Thymus (tissue), 14 donors: ENCODE results near the gene SAPCD2. TPM values are rescaled to one million over a fixed set of nuclear protein-coding genes. Genes with fewer than 3 reads are reported as not detected.
"Not testable (repeated sequence)": the region's sequence is repeated elsewhere in the genome, so short reads cannot be mapped to it uniquely, and the experiment has no call there.

ENCODE experiments used
- DNase-seq, 9 donors: peaks; one replicate each; pipeline ENCODE4 v3.0.0-alpha.2; 2013; ENCODE audit warnings: low spot score in 9 of 9, low read depth in 6 of 9, missing footprints in 1 of 9
- H3K27ac ChIP-seq, 2 donors: one replicate each; pipeline ENCODE4 v1.5.1; 2013; ENCODE audit warnings: control low read depth in 1 of 2, low read depth in 1 of 2, low read length in 1 of 2, mild to moderate bottlenecking in 1 of 2, moderate library complexity in 1 of 2
- H3K27me3 ChIP-seq, 2 donors: one replicate each; pipeline ENCODE4 v1.5.1; 2013; ENCODE audit warnings: low read length in 1 of 2; ENCODE audit not compliant: control insufficient read depth in 2 of 2, insufficient read depth in 1 of 2
- H3K36me3 ChIP-seq, 2 donors: one replicate each; pipeline ENCODE4 v1.5.1; 2013; ENCODE audit warnings: low read length in 1 of 2, mild to moderate bottlenecking in 1 of 2, moderate library complexity in 1 of 2; ENCODE audit not compliant: control insufficient read depth in 2 of 2, insufficient read depth in 2 of 2
- H3K4me1 ChIP-seq, 2 donors: one replicate each; pipeline ENCODE4 v1.5.1; 2013; ENCODE audit warnings: low read length in 2 of 2; ENCODE audit not compliant: control insufficient read depth in 2 of 2, insufficient read depth in 2 of 2
- H3K4me3 ChIP-seq, 2 donors: one replicate each; pipeline ENCODE4 v1.5.1; 2013; ENCODE audit warnings: low read length in 2 of 2, control low read depth in 1 of 2, mild to moderate bottlenecking in 1 of 2
- H3K9me3 ChIP-seq, 2 donors: one replicate each; pipeline ENCODE4 v1.5.1; 2013; ENCODE audit warnings: low read length in 1 of 2, mild to moderate bottlenecking in 1 of 2; ENCODE audit not compliant: control insufficient read depth in 2 of 2, insufficient read depth in 1 of 2
- WGBS: extraction: QIAGEN DNeasy Blood & Tissue Kit; methylation state at CpG from one replicate; pipeline ENCODE4 v1.1.7; 2013; 5-methylcytosine and 5-hydroxymethylcytosine counted together
- long read RNA-seq, 10 donors: transcript quantifications; one replicate each; lab custom pipeline, GENCODE V29; 2026
- polyA plus RNA-seq: library from polyadenylated mRNA; stranded (reverse); fragments of 200-250 nt; gene quantifications from one replicate; pipeline ENCODE4 v1.2.3, GENCODE V29; 2013
- total RNA-seq: library from RNA; stranded (reverse); fragments of 120-200 nt; gene quantifications from one replicate; pipeline ENCODE4 v1.2.4, GENCODE V29; 2013
- donor health status: healthy.

The SAPCD2 gene, protein sequence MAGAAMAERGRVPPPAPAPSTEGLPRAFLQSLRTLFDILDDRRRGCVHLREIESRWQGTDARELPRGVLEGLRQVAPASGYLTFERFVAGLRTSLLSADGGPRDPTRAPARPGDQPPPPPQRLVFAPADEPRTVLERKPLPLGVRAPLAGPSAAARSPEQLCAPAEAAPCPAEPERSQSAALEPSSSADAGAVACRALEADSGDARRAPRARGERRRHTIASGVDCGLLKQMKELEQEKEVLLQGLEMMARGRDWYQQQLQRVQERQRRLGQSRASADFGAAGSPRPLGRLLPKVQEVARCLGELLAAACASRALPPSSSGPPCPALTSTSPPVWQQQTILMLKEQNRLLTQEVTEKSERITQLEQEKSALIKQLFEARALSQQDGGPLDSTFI
- total RNA-seq (6.3 TPM), polyA plus RNA-seq (0.87 TPM)
- long read RNA-seq, donor 1 = 0 reads
- long read RNA-seq, donor 2 = 0 reads
- long read RNA-seq, donor 3, partial matches to known transcripts = 0 of 2 reads
- long read RNA-seq, donor 3, other reads (novel, unspliced or antisense) = 0 of 2 reads
- long read RNA-seq, donor 4, partial matches to known transcripts = 0 of 1 reads
- long read RNA-seq, donor 4, other reads (novel, unspliced or antisense) = 0 of 1 reads
- long read RNA-seq, donor 5, partial matches to known transcripts = 0 of 1 reads
- long read RNA-seq, donor 5, other reads (novel, unspliced or antisense) = 0 of 1 reads
- long read RNA-seq, donor 6, partial matches to known transcripts = 5 of 5 reads
- long read RNA-seq, donor 6, other reads (novel, unspliced or antisense) = 0 of 5 reads
- long read RNA-seq, donor 7, partial matches to known transcripts = 0 of 1 reads
- long read RNA-seq, donor 7, other reads (novel, unspliced or antisense) = 0 of 1 reads
- long read RNA-seq, donor 8 = 0 reads
- long read RNA-seq, donor 9 = 0 reads
- long read RNA-seq, donor 10 = 0 reads

DNA sequence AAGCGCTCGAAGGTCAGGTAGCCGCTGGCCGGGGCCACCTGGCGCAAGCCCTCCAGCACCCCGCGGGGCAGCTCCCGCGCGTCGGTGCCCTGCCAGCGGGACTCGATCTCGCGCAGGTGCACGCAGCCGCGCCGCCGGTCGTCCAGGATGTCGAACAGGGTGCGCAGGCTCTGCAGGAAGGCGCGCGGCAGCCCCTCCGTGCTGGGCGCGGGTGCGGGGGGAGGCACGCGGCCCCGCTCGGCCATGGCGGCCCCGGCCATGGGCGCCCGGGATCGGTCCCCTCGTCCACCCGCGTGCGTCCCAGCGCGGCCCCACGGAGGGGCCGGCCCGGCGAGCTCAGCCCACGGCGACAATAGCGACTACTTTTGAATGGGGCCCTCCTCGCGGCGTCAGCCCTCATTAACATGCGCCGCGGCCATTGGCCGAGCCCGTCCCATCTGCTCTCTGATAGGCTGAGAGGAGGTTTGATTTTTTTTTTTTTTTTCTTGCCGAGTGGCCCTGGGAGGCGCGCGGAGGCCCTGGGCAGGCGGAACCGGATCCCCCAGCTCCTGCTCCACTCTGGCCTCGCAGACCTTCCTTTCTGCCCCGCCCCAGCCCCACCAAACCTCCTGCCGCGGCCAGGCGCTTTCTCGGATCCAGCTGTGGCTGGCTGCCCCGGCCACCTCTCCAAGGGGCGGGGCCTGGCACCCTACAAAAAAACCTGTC lies at the start of gene SAPCD2:
SAPCD2 (minus strand) TSS at position 357 of the 705 bp plus-strand sequence; CDS start at position 260, 97 bp downstream.
- H3K27me3 ChIP-seq = peaks cover 10 to 40% of the 10 kb centered on the region in 2 donors
- no peaks in the 10 kb centered on the region for H3K9me3 ChIP-seq
- no peak within 1 kb of the TSS for H3K27ac ChIP-seq
- DNase-seq = peak; percentile 55 to 91 (median 77)
- peaks cover 0 to 3% of the 10 kb centered on the region in 2 donors for H3K36me3 ChIP-seq
- peaks cover 24 to 31% of the 10 kb centered on the region in 2 donors for H3K4me1 ChIP-seq
- peak within 1 kb of the TSS; percentile 45 to 57 for H3K4me3 ChIP-seq
- under 1% methylated on average over 74 of the region's 74 CpGs for WGBS

DNA sequence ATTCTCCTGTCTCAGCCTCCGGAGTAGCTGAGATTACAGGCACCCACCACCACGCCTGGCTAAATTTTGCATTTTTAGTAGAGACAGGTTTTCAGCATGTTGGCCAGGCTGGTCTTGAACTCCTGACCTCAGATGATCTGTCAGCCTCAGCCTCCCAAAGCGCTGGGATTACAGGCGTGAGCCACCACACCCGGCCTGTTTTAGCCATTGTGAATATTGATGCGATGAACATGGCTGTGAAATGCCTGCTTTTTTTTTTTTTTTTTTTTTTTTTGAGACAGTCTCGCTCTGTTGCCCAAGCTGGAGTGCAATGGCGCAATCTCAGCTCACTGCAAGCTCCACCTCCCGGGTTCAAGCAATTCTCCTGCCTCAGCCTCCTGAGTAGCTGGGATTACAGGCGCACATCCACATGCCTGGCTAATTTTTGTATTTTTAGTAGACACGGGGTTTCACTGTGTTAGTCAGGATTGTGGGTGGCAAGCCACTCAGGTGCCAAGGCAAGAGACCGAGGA lies 47.8 kb upstream of the SAPCD2 start:
- H3K27ac ChIP-seq, DNase-seq, H3K36me3 ChIP-seq, H3K4me3 ChIP-seq, H3K9me3 ChIP-seq: not testable (repeated sequence)
- Histone ChIP-seq H3K27me3 (peaks cover 2 to 23% of the 10 kb centered on the region in 2 donors), H3K4me1 (peaks cover 8 to 24% of the 10 kb centered on the region in 2 donors)
- WGBS = 88% methylated on average over 12 of the region's 12 CpGs

DNA sequence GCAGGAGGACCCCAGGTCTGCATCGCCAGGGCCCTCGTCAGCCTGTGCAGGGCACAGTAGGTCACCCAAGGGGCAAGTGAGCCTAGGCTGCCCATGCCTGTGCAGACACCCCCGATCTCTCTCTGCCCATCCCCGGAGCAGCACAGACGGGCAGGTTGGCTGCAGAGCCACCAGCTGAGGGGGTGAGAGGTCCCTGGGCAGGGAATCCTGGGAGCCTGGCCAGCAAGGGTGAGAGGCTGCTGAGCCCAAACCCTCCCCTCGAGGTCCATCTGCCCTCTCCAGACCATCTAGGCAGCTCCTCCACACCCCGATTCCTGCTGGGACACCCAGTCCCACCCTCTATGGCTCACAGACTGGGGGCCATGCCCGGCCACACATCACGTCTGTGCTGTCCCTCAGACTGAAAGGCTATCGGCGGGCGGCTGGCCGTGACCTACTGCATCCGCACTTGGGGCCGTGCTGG lies 46.9 kb upstream of the SAPCD2 start:
- Histone ChIP-seq H3K9me3 (no peaks in the 10 kb centered on the region), H3K4me1 (peaks cover 6 to 19% of the 10 kb centered on the region in 2 donors), H3K27ac (no peak overlapping the region), H3K36me3 (peaks cover 4 to 8% of the 10 kb centered on the region in 2 donors), H3K27me3 (peaks cover 2 to 32% of the 10 kb centered on the region in 2 donors), H3K4me3 (no peak overlapping the region)
- no peak for DNase-seq
- 94% methylated on average over 15 of the region's 15 CpGs for WGBS

DNA sequence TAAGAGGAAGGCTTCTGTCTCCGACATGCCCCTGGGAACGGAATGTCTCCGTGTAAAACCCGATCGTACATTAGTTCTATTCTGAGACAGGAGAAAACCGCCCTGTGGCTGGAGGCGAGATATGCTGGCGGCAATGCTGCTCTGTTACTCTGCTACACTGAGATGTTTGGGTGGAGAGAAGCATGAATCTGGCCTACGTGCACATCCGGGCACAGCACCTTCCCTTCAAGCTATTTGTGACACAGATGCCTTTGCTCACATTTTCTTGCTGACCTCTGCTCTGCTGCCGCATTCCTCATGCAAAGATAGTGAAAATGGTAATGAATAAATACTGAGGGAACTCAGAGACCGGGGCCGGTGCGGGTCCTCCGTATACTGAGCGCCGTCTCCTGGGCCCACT lies 46.4 kb upstream of the SAPCD2 start:
- Histone ChIP-seq H3K27ac (no peak overlapping the region), H3K36me3 (peaks cover 7 to 14% of the 10 kb centered on the region in 2 donors), H3K27me3 (peaks cover 2 to 33% of the 10 kb centered on the region in 2 donors), H3K4me1 (peaks cover 3 to 13% of the 10 kb centered on the region in 2 donors), H3K4me3 (no peak overlapping the region), H3K9me3 (no peaks in the 10 kb centered on the region)
- no peak for DNase-seq
- WGBS = 95% methylated on average over 17 of the region's 17 CpGs

DNA sequence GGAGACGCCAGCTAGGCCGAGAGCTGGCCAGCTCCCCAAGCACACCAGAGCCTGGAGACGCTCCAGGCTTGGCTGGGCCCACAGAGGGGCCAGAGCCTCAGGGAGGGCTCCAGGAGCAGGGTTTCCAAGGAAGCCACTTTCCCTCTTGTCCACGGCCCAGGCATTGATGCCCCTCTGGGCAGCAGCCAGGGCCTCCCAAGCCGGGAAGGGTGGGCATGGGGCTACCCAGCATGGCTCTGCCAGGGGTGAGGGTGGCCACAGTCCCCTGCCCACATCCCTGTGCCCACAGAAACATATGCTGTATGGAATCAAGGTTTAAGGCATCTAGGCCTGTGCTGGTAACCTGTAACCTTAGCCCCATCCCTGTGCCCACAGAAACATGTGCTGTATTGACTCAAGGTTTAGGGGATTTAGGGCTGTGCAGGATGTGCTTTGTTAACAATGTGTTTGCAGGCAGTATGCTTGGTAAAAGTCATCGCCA lies 45.7 kb upstream of the SAPCD2 start:
- Histone ChIP-seq H3K27ac (no peak overlapping the region), H3K9me3 (no peaks in the 10 kb centered on the region), H3K4me3 (no peak overlapping the region), H3K36me3 (peaks cover 7 to 19% of the 10 kb centered on the region in 2 donors), H3K4me1 (peaks cover 3 to 11% of the 10 kb centered on the region in 2 donors), H3K27me3 (peaks cover 2 to 33% of the 10 kb centered on the region in 2 donors)
- 80% methylated on average over 6 of the region's 6 CpGs for WGBS
- no peak for DNase-seq

DNA sequence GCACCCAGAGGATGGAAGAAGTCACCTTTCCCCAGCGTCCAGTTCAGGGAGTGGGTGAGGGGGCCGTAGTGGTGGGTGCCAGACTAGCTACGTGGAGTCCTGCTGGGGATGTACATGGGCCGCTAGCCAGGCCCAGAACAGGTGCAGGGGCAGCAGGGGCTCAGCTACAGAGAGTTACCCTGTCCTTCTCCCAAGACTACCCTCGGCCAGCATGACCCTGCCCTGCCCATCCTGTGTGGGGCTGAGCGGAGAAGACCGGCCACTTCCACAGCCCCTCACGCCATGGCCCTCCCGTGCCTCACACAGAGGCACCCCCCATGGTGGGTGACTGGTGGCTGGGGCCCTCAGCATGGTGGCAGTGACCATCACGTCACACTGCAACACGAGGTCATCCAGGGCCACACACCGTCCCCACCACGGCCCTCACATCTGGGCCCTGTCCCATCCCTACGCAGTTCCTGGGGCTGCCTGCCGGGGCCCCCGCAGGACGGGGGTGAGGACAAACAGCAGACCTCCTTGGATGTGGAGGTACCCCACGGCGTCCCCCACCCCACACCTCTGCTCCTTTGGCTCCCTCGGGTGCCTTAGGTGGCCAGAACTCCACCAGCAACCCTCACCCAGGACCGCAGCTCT lies 45.2 kb upstream of the SAPCD2 start:
- no peak overlapping the region for H3K4me3 ChIP-seq
- no peak overlapping the region for H3K27ac ChIP-seq
- H3K36me3 ChIP-seq = peaks cover 7 to 24% of the 10 kb centered on the region in 2 donors
- DNase-seq = no peak
- WGBS = 95% methylated on average over 21 of the region's 21 CpGs
- no peaks in the 10 kb centered on the region for H3K9me3 ChIP-seq
- peaks cover 2 to 33% of the 10 kb centered on the region in 2 donors for H3K27me3 ChIP-seq
- peaks cover 3 to 11% of the 10 kb centered on the region in 2 donors for H3K4me1 ChIP-seq

DNA sequence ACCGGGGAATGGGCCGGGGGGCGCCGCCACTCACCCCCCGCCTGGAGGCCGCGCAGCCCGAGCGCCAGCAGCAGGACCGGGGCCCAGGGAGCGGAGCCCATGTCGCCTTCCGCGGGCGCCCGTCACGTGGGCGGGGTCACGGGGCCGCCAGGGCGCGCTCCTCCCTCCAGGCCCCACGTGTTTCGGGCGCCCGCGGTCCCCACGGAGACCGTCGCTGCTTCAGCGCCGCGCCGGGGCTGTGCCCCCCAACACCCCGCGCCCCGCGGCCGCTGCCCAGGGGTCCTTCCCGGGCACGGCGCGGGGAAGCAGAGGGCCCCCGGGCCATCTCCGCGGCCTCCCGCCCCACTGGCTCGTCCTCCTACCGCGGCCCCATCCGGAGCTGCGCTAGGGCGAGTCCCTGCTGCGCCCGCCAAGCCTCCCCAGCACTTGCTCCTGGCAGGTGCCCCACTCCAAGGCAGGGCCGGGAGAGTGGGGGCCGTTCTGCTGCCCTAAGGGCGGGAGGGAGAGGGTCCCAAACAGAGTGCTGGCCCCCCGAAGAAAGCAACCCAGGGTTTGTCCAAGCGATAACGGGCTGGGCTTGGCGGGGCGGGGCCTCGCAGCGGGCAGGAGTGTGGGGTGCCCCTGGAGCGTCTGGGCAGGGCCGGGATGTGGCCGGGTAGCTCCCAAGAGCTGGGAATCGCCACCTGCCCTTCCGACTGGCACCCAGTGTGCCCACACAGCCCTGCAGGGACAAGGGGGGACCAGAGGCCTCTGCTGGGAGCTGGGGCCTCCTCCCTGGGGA lies 44.4 kb upstream of the SAPCD2 start, which contains the start of gene DPP7:
DPP7 (minus strand) TSS at position 121 of the 781 bp plus-strand sequence; CDS start at position 101, 20 bp downstream.
- peak within 1 kb of the TSS in 1 of 2 donors; percentile 42 for H3K27ac ChIP-seq
- 6% methylated on average over 70 of the region's 70 CpGs for WGBS
- H3K4me3 ChIP-seq = peak within 1 kb of the TSS; percentile 40 to 88

More for the DNA sequence above, 44.4 kb upstream of the SAPCD2 start, which contains the start of gene DPP7:
- Histone ChIP-seq H3K9me3 (no peaks in the 10 kb centered on the region), H3K4me1 (peaks cover 3 to 11% of the 10 kb centered on the region in 2 donors), H3K36me3 (peaks cover 9 to 31% of the 10 kb centered on the region in 2 donors), H3K27me3 (peaks cover 2 to 33% of the 10 kb centered on the region in 2 donors)
- DNase-seq = peak in 6 of 9 donors; percentile 55 to 86 (median 76)
